Neural cell (in vitro differentiated cells): ENCODE results near the gene RNF121.

Experiments
- CTCF ChIP-seq: fragments of 450-650 bp; IDR thresholded peaks from 2 replicates; pipeline ENCODE4 v1.5.1; 2014; ENCODE audit warnings: antibody characterized with exemption, mild to moderate bottlenecking, moderate library complexity; ENCODE audit not compliant: poor library complexity, severe bottlenecking
- EZH2 ChIP-seq: fragments of 200-600, 300-800 bp; shearing (Covaris generic), sonication (generic); IDR thresholded peaks from 2 replicates; pipeline ENCODE4 v1.6.1; 2014; ENCODE audit warnings: antibody characterized with exemption, low read length, borderline replicate concordance, mild to moderate bottlenecking; ENCODE audit not compliant: insufficient read depth, poor library complexity, severe bottlenecking
- POLR2AphosphoS5 ChIP-seq: IDR thresholded peaks from 2 replicates; pipeline ENCODE4 v1.6.1; 2012

- TF ChIP-seq CTCF, result no peak
- TF ChIP-seq POLR2AphosphoS5, result no peak
- no peak for TF ChIP-seq EZH2
Observed at GRCh38 chr11:71937826-71938225, 9.0 kb downstream of the RNF121 start.
